IgD-negative memory B cell (primary cell): Measurements from ENCODE around the gene ZNF618. TPM values are rescaled to one million over a fixed set of nuclear protein-coding genes. Genes with fewer than 3 reads are reported as not detected.
"Not testable (repeated sequence)": the region's sequence is repeated elsewhere in the genome, so short reads cannot be mapped to it uniquely, and the experiment has no call there.

Experiments
- H3K27ac Mint-ChIP-seq, 3 donors: one replicate each; pipeline ENCODE4 v1.8.0; 2020 to 2022; ENCODE audit warnings: mild to moderate bottlenecking in 3 of 3, mixed read lengths in 3 of 3, moderate library complexity in 1 of 3
- H3K27me3 Mint-ChIP-seq: one replicate; pipeline ENCODE4 v1.8.0; 2021; ENCODE audit warnings: mixed read lengths
- H3K36me3 Mint-ChIP-seq: one replicate; pipeline ENCODE4 v1.8.0; 2020; ENCODE audit warnings: mild to moderate bottlenecking, mixed read lengths
- H3K4me1 Mint-ChIP-seq, 3 donors: one replicate each; pipeline ENCODE4 v1.8.0; 2020 to 2022; ENCODE audit warnings: mixed read lengths in 3 of 3, mild to moderate bottlenecking in 1 of 3
- H3K4me3 Mint-ChIP-seq, 4 donors: one replicate each; pipeline ENCODE4 v1.8.0; 2020 to 2022; ENCODE audit warnings: mild to moderate bottlenecking in 4 of 4, mixed read lengths in 4 of 4, moderate library complexity in 3 of 4
- H3K9me3 Mint-ChIP-seq, 3 donors: one replicate each; pipeline ENCODE4 v1.8.0; 2020 to 2021; ENCODE audit warnings: mixed read lengths in 3 of 3, mild to moderate bottlenecking in 1 of 3
- polyA plus RNA-seq: library from polyadenylated mRNA; unstranded; fragments of 300-500 nt; fragmentation: Illumina TruSeq; gene quantifications from one replicate; pipeline ENCODE4 v1.2.3, GENCODE V29; 2021

ZNF618 gene
- polyA plus RNA-seq, 1 donor from 2014 or later = 2.2 TPM

GRCh38 chr9:114077162-114077837 lies 201.2 kb downstream of the ZNF618 start:
- Mint-ChIP-seq H3K36me3 (no peaks in the 10 kb centered on the region), H3K27ac (no peak overlapping the region), H3K4me3 (peak overlapping the region in 1 of 4 donors; percentile 36), H3K4me1 (no peaks in the 10 kb centered on the region), H3K9me3 (peaks cover 0 to 5% (median 0%) of the 10 kb centered on the region in 3 donors), H3K27me3 (peaks cover 15% of the 10 kb centered on the region)

- no peaks in the 10 kb centered on the region for H3K36me3 Mint-ChIP-seq
- H3K27me3 Mint-ChIP-seq = peaks cover 14% of the 10 kb centered on the region
- peaks cover 0 to 5% (median 0%) of the 10 kb centered on the region in 3 donors for H3K9me3 Mint-ChIP-seq
- peak within 1 kb of the TSS in 1 of 4 donors; percentile 36 for H3K4me3 Mint-ChIP-seq
- H3K27ac Mint-ChIP-seq = no peak within 1 kb of the TSS
- H3K4me1 Mint-ChIP-seq = peaks cover 0 to 2% (median 0%) of the 10 kb centered on the region in 3 donors
Measured at GRCh38 chr9:114078021-114078780, 202.1 kb downstream of the ZNF618 start, which contains the start of gene AMBP. Gene AMBP, minus strand, starts transcription at chr9:114078300. Its CDS starts 91 bp downstream, at chr9:114078209.

- Mint-ChIP-seq H3K4me3 (no peak overlapping the region), H3K4me1 (peaks cover 0 to 2% (median 0%) of the 10 kb centered on the region in 3 donors), H3K9me3 (peaks cover 0 to 5% (median 0%) of the 10 kb centered on the region in 3 donors), H3K27me3 (peaks cover 14% of the 10 kb centered on the region), H3K36me3 (no peaks in the 10 kb centered on the region), H3K27ac (no peak overlapping the region)
Measured at GRCh38 chr9:114078781-114079156, 202.7 kb downstream of the ZNF618 start.

GRCh38 chr9:114080195-114080772 lies 204.2 kb downstream of the ZNF618 start:
- Mint-ChIP-seq H3K36me3 (no peaks in the 10 kb centered on the region), H3K9me3 (peaks cover 0 to 5% (median 0%) of the 10 kb centered on the region in 3 donors), H3K27ac (no peak overlapping the region), H3K4me1 (peaks cover 0 to 2% (median 0%) of the 10 kb centered on the region in 3 donors), H3K4me3 (no peak overlapping the region), H3K27me3 (peaks cover 14% of the 10 kb centered on the region)

GRCh38 chr9:114080773-114081440 lies 204.8 kb downstream of the ZNF618 start:
- peaks cover 0 to 2% (median 0%) of the 10 kb centered on the region in 3 donors for H3K4me1 Mint-ChIP-seq
- H3K9me3 Mint-ChIP-seq = peaks cover 0 to 3% (median 0%) of the 10 kb centered on the region in 3 donors
- no peak overlapping the region for H3K27ac Mint-ChIP-seq
- peaks cover 11% of the 10 kb centered on the region for H3K27me3 Mint-ChIP-seq
- no peak overlapping the region for H3K4me3 Mint-ChIP-seq
- no peaks in the 10 kb centered on the region for H3K36me3 Mint-ChIP-seq

GRCh38 chr9:114081441-114082016 lies 205.4 kb downstream of the ZNF618 start:
- Mint-ChIP-seq H3K27ac (no peak overlapping the region), H3K36me3 (no peaks in the 10 kb centered on the region), H3K27me3 (peaks cover 9% of the 10 kb centered on the region)

GRCh38 chr9:114082017-114082762 lies 206.1 kb downstream of the ZNF618 start:
- H3K4me3 Mint-ChIP-seq = peak overlapping the region in 1 of 4 donors; percentile 49
- H3K36me3 Mint-ChIP-seq = no peaks in the 10 kb centered on the region
- H3K4me1 Mint-ChIP-seq = peaks cover 0 to 2% (median 0%) of the 10 kb centered on the region in 3 donors
- H3K27me3 Mint-ChIP-seq = peaks cover 4% of the 10 kb centered on the region
- H3K27ac Mint-ChIP-seq = no peak overlapping the region
- no peaks in the 10 kb centered on the region for H3K9me3 Mint-ChIP-seq

More at GRCh38 chr9:114081441-114082016, 205.4 kb downstream of the ZNF618 start:
- Mint-ChIP-seq H3K4me1 (peaks cover 0 to 2% (median 0%) of the 10 kb centered on the region in 3 donors), H3K9me3 (no peaks in the 10 kb centered on the region), H3K4me3 (peak overlapping the region in 1 of 4 donors; percentile 49)

- H3K36me3 Mint-ChIP-seq, H3K27me3 Mint-ChIP-seq, H3K9me3 Mint-ChIP-seq, H3K4me1 Mint-ChIP-seq, H3K27ac Mint-ChIP-seq, H3K4me3 Mint-ChIP-seq: not testable (repeated sequence)
Measured at GRCh38 chr9:114082763-114083412, 206.8 kb downstream of the ZNF618 start.

- H3K27ac Mint-ChIP-seq = no peak overlapping the region
- peaks cover 0 to 2% (median 0%) of the 10 kb centered on the region in 3 donors for H3K4me1 Mint-ChIP-seq
- no peak overlapping the region for H3K4me3 Mint-ChIP-seq
- H3K27me3 Mint-ChIP-seq = peaks cover 3% of the 10 kb centered on the region
- no peaks in the 10 kb centered on the region for H3K36me3 Mint-ChIP-seq
- H3K9me3 Mint-ChIP-seq = no peaks in the 10 kb centered on the region
Measured at GRCh38 chr9:114083666-114084065, 207.6 kb downstream of the ZNF618 start.

GRCh38 chr9:114084282-114085073 lies 208.4 kb downstream of the ZNF618 start:
- H3K9me3 Mint-ChIP-seq = no peaks in the 10 kb centered on the region
- peaks cover 2% of the 10 kb centered on the region for H3K27me3 Mint-ChIP-seq
- H3K4me3 Mint-ChIP-seq = no peak overlapping the region
- H3K27ac Mint-ChIP-seq = no peak overlapping the region
- H3K4me1 Mint-ChIP-seq = peaks cover 0 to 2% (median 0%) of the 10 kb centered on the region in 3 donors
- no peaks in the 10 kb centered on the region for H3K36me3 Mint-ChIP-seq

- H3K4me3 Mint-ChIP-seq = no peak overlapping the region
- H3K27ac Mint-ChIP-seq = no peak overlapping the region
- H3K27me3 Mint-ChIP-seq = peaks cover 2% of the 10 kb centered on the region
- H3K9me3 Mint-ChIP-seq = no peaks in the 10 kb centered on the region
- H3K36me3 Mint-ChIP-seq = no peaks in the 10 kb centered on the region
- peaks cover 0 to 2% (median 0%) of the 10 kb centered on the region in 3 donors for H3K4me1 Mint-ChIP-seq
Measured at GRCh38 chr9:114085387-114085789, 209.3 kb downstream of the ZNF618 start.

- Mint-ChIP-seq H3K4me1 (peaks cover 0 to 2% (median 0%) of the 10 kb centered on the region in 3 donors), H3K27ac (no peak overlapping the region), H3K4me3 (no peak overlapping the region), H3K27me3 (peaks cover 5% of the 10 kb centered on the region), H3K9me3 (no peaks in the 10 kb centered on the region), H3K36me3 (no peaks in the 10 kb centered on the region)
Measured at GRCh38 chr9:114086009-114086408, 209.9 kb downstream of the ZNF618 start.

GRCh38 chr9:114086607-114087006 lies 210.5 kb downstream of the ZNF618 start:
- H3K27ac Mint-ChIP-seq = no peak overlapping the region
- no peak overlapping the region for H3K4me3 Mint-ChIP-seq
- H3K36me3 Mint-ChIP-seq = no peaks in the 10 kb centered on the region
- peaks cover 0 to 2% (median 0%) of the 10 kb centered on the region in 3 donors for H3K4me1 Mint-ChIP-seq
- H3K9me3 Mint-ChIP-seq = no peaks in the 10 kb centered on the region
- H3K27me3 Mint-ChIP-seq = peaks cover 6% of the 10 kb centered on the region
